ENCODE results near the gene CHRM4. TPM values are rescaled to one million over a fixed set of nuclear protein-coding genes. Genes with fewer than 3 reads are reported as not detected.

The CHRM4 gene
- total RNA-seq, 2 experiments from 2014 or later, result 0.09 TPM; not detected in 1

- H3K4me3 ChIP-seq (ENCODE audit: low read depth, low read length, poor library complexity, severe bottlenecking), result no peak overlapping the region
- H3K36me3 ChIP-seq (ENCODE audit: insufficient read depth, low read length), result peaks cover 46% of the 10 kb centered on the region; the same call in 1 of the 2 replicates
- H4K20me1 ChIP-seq (ENCODE audit: insufficient read depth, low read length), result no peaks in the 10 kb centered on the region
- H3K27ac ChIP-seq (ENCODE audit: low read depth, low read length, poor library complexity, severe bottlenecking), result no peak overlapping the region
- no peak overlapping the region for H2AFZ ChIP-seq (ENCODE audit: low read length)
- no TSS peak for BruUV-seq (replicated peaks)
- ChIA-PET POLR2A (no interaction called here), CTCF (ENCODE audit: unreplicated experiment) (no interaction called here)
- no peaks in the 10 kb centered on the region for H3K9me2 ChIP-seq (ENCODE audit: insufficient read depth, low read length)
- H3K79me2 ChIP-seq (ENCODE audit: insufficient read depth, low read depth, low read length), result no peaks in the 10 kb centered on the region
- H3K4me2 ChIP-seq (ENCODE audit: low read length), result no peak overlapping the region
- no peak for DNase-seq (ENCODE audit: low spot score)
- TF ChIP-seq EZH2phosphoT487 (IDR thresholded peaks at IDR 0.05; ENCODE audit: borderline replicate concordance, low read depth, low read length) (no peak), CTCF (conservative IDR thresholded peaks at IDR 0.05; ENCODE audit: low read length) (no peak)
- intact Hi-C loops (cut with micrococcal nuclease; ENCODE audit: unreplicated experiment), result no loop called here
- H3K4me1 ChIP-seq (ENCODE audit: insufficient read depth, low read length, poor library complexity, severe bottlenecking), result no peaks in the 10 kb centered on the region
- H3K9me3 ChIP-seq (ENCODE audit: low read length), result no peaks in the 10 kb centered on the region
These were observed 23.3 kb upstream of the CHRM4 start for GRCh38 chr11:46414879-46415278.

- no peaks in the 10 kb centered on the region for H3K4me1 ChIP-seq (ENCODE audit: insufficient read depth, low read length, poor library complexity, severe bottlenecking)
- H3K27ac ChIP-seq (ENCODE audit: low read depth, low read length, poor library complexity, severe bottlenecking), result no peak overlapping the region
- intact Hi-C loops (cut with micrococcal nuclease; ENCODE audit: unreplicated experiment), result no loop called here
- H4K20me1 ChIP-seq (ENCODE audit: insufficient read depth, low read length), result no peaks in the 10 kb centered on the region
- DNase-seq (ENCODE audit: low spot score), result no peak
- no peak overlapping the region for H2AFZ ChIP-seq (ENCODE audit: low read length)
- TF ChIP-seq EZH2phosphoT487 (IDR thresholded peaks at IDR 0.05; ENCODE audit: borderline replicate concordance, low read depth, low read length) (no peak), CTCF (conservative IDR thresholded peaks at IDR 0.05; ENCODE audit: low read length) (no peak)
- no peaks in the 10 kb centered on the region for H3K9me2 ChIP-seq (ENCODE audit: insufficient read depth, low read length)
- H3K36me3 ChIP-seq (ENCODE audit: insufficient read depth, low read length), result peaks cover 50% of the 10 kb centered on the region; the same call in 1 of the 2 replicates
- POLR2A ChIA-PET, result no interaction called here
- CTCF ChIA-PET (ENCODE audit: unreplicated experiment), result no interaction called here
- no peaks in the 10 kb centered on the region for H3K9me3 ChIP-seq (ENCODE audit: low read length)
- H3K4me3 ChIP-seq (ENCODE audit: low read depth, low read length, poor library complexity, severe bottlenecking), result no peak overlapping the region
- BruUV-seq (replicated peaks), result no TSS peak
- H3K4me2 ChIP-seq (ENCODE audit: low read length), result no peak overlapping the region
- no peaks in the 10 kb centered on the region for H3K79me2 ChIP-seq (ENCODE audit: insufficient read depth, low read depth, low read length)
These were observed 22.9 kb upstream of the CHRM4 start for GRCh38 chr11:46414466-46414796.

GRCh38 chr11:46413760-46414465 is 22.3 kb upstream of the CHRM4 start:
- no peaks in the 10 kb centered on the region for H3K9me2 ChIP-seq (ENCODE audit: insufficient read depth, low read length)
- no peaks in the 10 kb centered on the region for H4K20me1 ChIP-seq (ENCODE audit: insufficient read depth, low read length)
- BruUV-seq (replicated peaks), result no TSS peak
- H3K27ac ChIP-seq (ENCODE audit: low read depth, low read length, poor library complexity, severe bottlenecking), result no peak overlapping the region
- H3K9me3 ChIP-seq (ENCODE audit: low read length), result no peaks in the 10 kb centered on the region
- peaks cover 53% of the 10 kb centered on the region; the same call in 1 of the 2 replicates for H3K36me3 ChIP-seq (ENCODE audit: insufficient read depth, low read length)
- H3K4me2 ChIP-seq (ENCODE audit: low read length), result no peak overlapping the region
- intact Hi-C loops (cut with micrococcal nuclease; ENCODE audit: unreplicated experiment), result no loop called here
- ChIA-PET CTCF (ENCODE audit: unreplicated experiment) (no interaction called here), POLR2A (interaction anchor here (0.6 kb wide), 1 partner anchor 181 kb away, joined by 3 read pairs; no protein-coding TSS in a partner anchor)
- H3K4me1 ChIP-seq (ENCODE audit: insufficient read depth, low read length, poor library complexity, severe bottlenecking), result no peaks in the 10 kb centered on the region
- H2AFZ ChIP-seq (ENCODE audit: low read length), result no peak overlapping the region
- no peak overlapping the region for H3K4me3 ChIP-seq (ENCODE audit: low read depth, low read length, poor library complexity, severe bottlenecking)
- DNase-seq (ENCODE audit: low spot score), result no peak
- TF ChIP-seq CTCF (conservative IDR thresholded peaks at IDR 0.05; ENCODE audit: low read length), result no peak
- no peak for TF ChIP-seq EZH2phosphoT487 (IDR thresholded peaks at IDR 0.05; ENCODE audit: borderline replicate concordance, low read depth, low read length)
- no peaks in the 10 kb centered on the region for H3K79me2 ChIP-seq (ENCODE audit: insufficient read depth, low read depth, low read length)
